Forelimb muscle (tissue), 1 donor: ENCODE results near the gene GPRIN3. TPM values are rescaled to one million over a fixed set of nuclear protein-coding genes. Genes with fewer than 3 reads are reported as not detected.

ENCODE experiments used
- DNase-seq: peaks from one replicate; pipeline ENCODE4 v3.0.0-alpha.2; 2013; ENCODE audit warnings: low read depth
- polyA plus RNA-seq: library from polyadenylated mRNA; unstranded; fragments of 120-200 nt; gene quantifications from one replicate; pipeline ENCODE4 v1.2.1, GENCODE V29; 2013; ENCODE audit not compliant: insufficient read length

Gene GPRIN3
- polyA plus RNA-seq, 1 donor = 3.0 TPM

GRCh38 chr4:89290727-89291516 lies 16.7 kb downstream of the GPRIN3 start:
- no peak for DNase-seq

GRCh38 chr4:89289312-89289711 lies 18.3 kb downstream of the GPRIN3 start:
- DNase-seq = no peak

- no peak for DNase-seq
These were observed 19.2 kb downstream of the GPRIN3 start for GRCh38 chr4:89288430-89288829.

GRCh38 chr4:89287945-89288344 lies 19.7 kb downstream of the GPRIN3 start:
- DNase-seq = no peak

GRCh38 chr4:89285745-89286144 lies 21.9 kb downstream of the GPRIN3 start:
- DNase-seq = no peak

GRCh38 chr4:89284828-89285227 lies 22.8 kb downstream of the GPRIN3 start:
- DNase-seq = no peak

GRCh38 chr4:89284020-89284424 lies 23.6 kb downstream of the GPRIN3 start:
- no peak for DNase-seq

GRCh38 chr4:89283226-89284009 lies 24.2 kb downstream of the GPRIN3 start:
- DNase-seq = no peak

GRCh38 chr4:89279385-89279784 lies 28.2 kb downstream of the GPRIN3 start:
- DNase-seq = no peak

GRCh38 chr4:89277412-89277811 lies 30.2 kb downstream of the GPRIN3 start:
- no peak for DNase-seq

GRCh38 chr4:89276296-89276695 lies 31.3 kb downstream of the GPRIN3 start:
- no peak for DNase-seq

- DNase-seq = no peak
These were observed 32.0 kb downstream of the GPRIN3 start for GRCh38 chr4:89275587-89275986.

GRCh38 chr4:89273741-89274141 lies 33.9 kb downstream of the GPRIN3 start:
- no peak for DNase-seq

GRCh38 chr4:89270792-89271191 lies 36.8 kb downstream of the GPRIN3 start:
- no peak for DNase-seq

- no peak for DNase-seq
These were observed 38.4 kb downstream of the GPRIN3 start for GRCh38 chr4:89269121-89269666.

GRCh38 chr4:89268679-89269078 lies 38.9 kb downstream of the GPRIN3 start:
- DNase-seq = no peak

- no peak for DNase-seq
These were observed 39.8 kb downstream of the GPRIN3 start for GRCh38 chr4:89267846-89268245.

- DNase-seq = no peak
These were observed 40.2 kb downstream of the GPRIN3 start for GRCh38 chr4:89267392-89267791.

- DNase-seq = no peak
These were observed 41.5 kb downstream of the GPRIN3 start for GRCh38 chr4:89266128-89266527.

GRCh38 chr4:89263265-89263664 lies 44.3 kb downstream of the GPRIN3 start:
- no peak for DNase-seq

- no peak for DNase-seq
These were observed 48.1 kb downstream of the GPRIN3 start for GRCh38 chr4:89259301-89260028.

GRCh38 chr4:89258506-89258905 lies 49.1 kb downstream of the GPRIN3 start:
- DNase-seq = no peak
